Activated naive CD4-positive, alpha-beta T cell treated with anti-CD3 and anti-CD28 coated beads for 36 hours (primary cell): Measurements from ENCODE around the gene ARID5A. TPM values are rescaled to one million over a fixed set of nuclear protein-coding genes. Genes with fewer than 3 reads are reported as not detected.
A peak's percentile ranks its signal among the peaks of the same experiment; 100 is the strongest.
"Not testable (repeated sequence)": the region's sequence is repeated elsewhere in the genome, so short reads cannot be mapped to it uniquely, and the experiment has no call there.

Experiments
- CTCF ChIA-PET: fragments of 350-600 bp; sonication (Branson Sonifier 250); formaldehyde crosslinking; loops from one replicate; lab custom pipeline; 2021; ENCODE audit warnings: antibody characterized with exemption; lab: Charles Lee
- DNase-seq: peaks from one replicate; pipeline ENCODE4 v3.0.0-alpha.2; 2020
- H3K27ac Mint-ChIP-seq: one replicate; pipeline ENCODE4 v1.8.0; 2021; ENCODE audit warnings: mild to moderate bottlenecking, mixed read lengths
- H3K27me3 Mint-ChIP-seq: one replicate; pipeline ENCODE4 v1.8.0; 2021; ENCODE audit warnings: low read depth, mixed read lengths
- H3K36me3 Mint-ChIP-seq: one replicate; pipeline ENCODE4 v1.8.0; 2021; ENCODE audit warnings: low read depth, mixed read lengths
- H3K4me1 Mint-ChIP-seq: one replicate; pipeline ENCODE4 v1.8.0; 2021; ENCODE audit warnings: low read depth, mixed read lengths
- H3K4me3 Mint-ChIP-seq: one replicate; pipeline ENCODE4 v1.8.0; 2021; ENCODE audit warnings: mild to moderate bottlenecking, moderate library complexity, mixed read lengths
- H3K9me3 Mint-ChIP-seq: one replicate; pipeline ENCODE4 v1.8.0; 2021; ENCODE audit warnings: mixed read lengths
- intact Hi-C: fragments of 100-400 bp; cut with micrococcal nuclease; formaldehyde crosslinking; loops from one replicate; pipeline ENCODE4 v1.15.1; 2023
- total RNA-seq, 2 experiments: library from RNA; stranded (reverse); gene quantifications; one replicate each; pipeline ENCODE4 v1.2.3, GENCODE V29; 2021

ARID5A gene
- 100 to 1,000 TPM; 349 to 351 TPM for total RNA-seq

- Mint-ChIP-seq H3K4me3 (peak within 1 kb of the TSS; percentile 96), H3K4me1 (peaks cover 60% of the 10 kb centered on the region), H3K9me3 (no peaks in the 10 kb centered on the region), H3K36me3 (peaks cover 42% of the 10 kb centered on the region), H3K27ac (peak within 1 kb of the TSS; percentile 99), H3K27me3 (no peaks in the 10 kb centered on the region)
- CTCF ChIA-PET = interaction anchor here (1.0 to 9.3 kb wide), 4 partner anchors 8 to 215 kb away, joined by 3 to 71 read pairs (median 30); no protein-coding TSS in a partner anchor
- intact Hi-C loops = loop anchor here (1.0 to 5.0 kb wide), 7 partner anchors 8 to 426 kb away; partner anchors contain the start of genes CIAO1, CNNM4, KANSL3 and STARD7
- peak; percentile 96 for DNase-seq
Observed at GRCh38 chr2:96536445-96537065, at the start of gene ARID5A. Gene ARID5A (plus strand): TSS chr2:96536752. CDS start chr2:96536827, 75 bp downstream.

- CTCF ChIA-PET = interaction anchor here (2.9 kb wide), 1 partner anchor 18 kb away, joined by 10 read pairs; no protein-coding TSS in a partner anchor
- Mint-ChIP-seq H3K36me3 (peaks cover 16% of the 10 kb centered on the region), H3K27me3 (no peaks in the 10 kb centered on the region), H3K4me3 (no peak overlapping the region), H3K9me3 (peaks cover 6% of the 10 kb centered on the region), H3K4me1 (peaks cover 62% of the 10 kb centered on the region), H3K27ac (no peak overlapping the region)
- intact Hi-C loops = loop anchor here (5.0 kb wide), 3 partner anchors 152 to 222 kb away; partner anchors contain the start of genes CIAO1, NCAPH, SNRNP200 and TMEM127
- no peak for DNase-seq
Observed at GRCh38 chr2:96489261-96489660, 47.3 kb upstream of the ARID5A start.

- Mint-ChIP-seq H3K27ac (no peak overlapping the region), H3K4me1 (peaks cover 61% of the 10 kb centered on the region), H3K27me3 (no peaks in the 10 kb centered on the region), H3K4me3 (no peak overlapping the region), H3K36me3 (peaks cover 17% of the 10 kb centered on the region), H3K9me3 (peaks cover 9% of the 10 kb centered on the region)
- intact Hi-C loops = loop anchor here (5.0 kb wide), 3 partner anchors 152 to 222 kb away; partner anchors contain the start of genes CIAO1, NCAPH, SNRNP200 and TMEM127
- CTCF ChIA-PET = interaction anchor here (1.4 to 2.9 kb wide), 2 partner anchors 18 to 64 kb away, joined by 3 to 10 read pairs; no protein-coding TSS in a partner anchor
- DNase-seq = no peak
Observed at GRCh38 chr2:96489663-96490062, 46.9 kb upstream of the ARID5A start.

GRCh38 chr2:96491860-96492497 lies 44.6 kb upstream of the ARID5A start:
- H3K36me3 Mint-ChIP-seq = peaks cover 10% of the 10 kb centered on the region
- CTCF ChIA-PET = interaction anchor here (1.2 to 1.3 kb wide), 2 partner anchors 36 to 48 kb away, joined by 3 read pairs; no protein-coding TSS in a partner anchor
- H3K4me3 Mint-ChIP-seq = no peak overlapping the region
- H3K4me1 Mint-ChIP-seq = peaks cover 57% of the 10 kb centered on the region
- DNase-seq = no peak
- peaks cover 18% of the 10 kb centered on the region for H3K9me3 Mint-ChIP-seq
- H3K27me3 Mint-ChIP-seq = no peaks in the 10 kb centered on the region
- intact Hi-C loops = no loop called here
- peak overlapping the region; percentile 1 for H3K27ac Mint-ChIP-seq

GRCh38 chr2:96493072-96493471 lies 43.5 kb upstream of the ARID5A start:
- Mint-ChIP-seq H3K4me3 (no peak overlapping the region), H3K4me1 (peaks cover 50% of the 10 kb centered on the region), H3K9me3 (peaks cover 18% of the 10 kb centered on the region), H3K36me3 (peaks cover 6% of the 10 kb centered on the region), H3K27me3 (no peaks in the 10 kb centered on the region), H3K27ac (no peak overlapping the region)
- DNase-seq = no peak
- intact Hi-C loops = no loop called here
- CTCF ChIA-PET = interaction anchor here (1.2 to 1.6 kb wide), 3 partner anchors 14 to 47 kb away, joined by 3 read pairs; no protein-coding TSS in a partner anchor

- DNase-seq = no peak
- intact Hi-C loops = no loop called here
- Mint-ChIP-seq H3K4me1 (peaks cover 43% of the 10 kb centered on the region), H3K27me3 (no peaks in the 10 kb centered on the region), H3K4me3 (no peak overlapping the region), H3K36me3 (peaks cover 4% of the 10 kb centered on the region), H3K27ac (no peak overlapping the region), H3K9me3 (peaks cover 18% of the 10 kb centered on the region)
- CTCF ChIA-PET = interaction anchor here (1.6 to 2.5 kb wide), 2 partner anchors 13 to 87 kb away, joined by 3 to 11 read pairs; no protein-coding TSS in a partner anchor
Observed at GRCh38 chr2:96494188-96494587, 42.4 kb upstream of the ARID5A start.

- intact Hi-C loops = loop anchor here (1.0 kb wide), 1 partner anchor 10 kb away; no protein-coding TSS in a partner anchor
- no peak for DNase-seq
- CTCF ChIA-PET = interaction anchor here (0.6 to 2.6 kb wide), 6 partner anchors 11 to 226 kb away, joined by 3 to 12 read pairs (median 4); no protein-coding TSS in a partner anchor
Observed at GRCh38 chr2:96495982-96496629, 40.4 kb upstream of the ARID5A start.

GRCh38 chr2:96498021-96498431 lies 38.5 kb upstream of the ARID5A start:
- Mint-ChIP-seq H3K27me3 (no peaks in the 10 kb centered on the region), H3K4me3 (no peak overlapping the region), H3K36me3 (peaks cover 4% of the 10 kb centered on the region), H3K9me3 (peaks cover 16% of the 10 kb centered on the region), H3K27ac (no peak overlapping the region), H3K4me1 (peaks cover 31% of the 10 kb centered on the region)
- CTCF ChIA-PET = interaction anchor here (0.6 kb wide), 1 partner anchor 726 kb away, joined by 3 read pairs; no protein-coding TSS in a partner anchor
- DNase-seq = no peak
- intact Hi-C loops = no loop called here

More at GRCh38 chr2:96495982-96496629, 40.4 kb upstream of the ARID5A start:
- Mint-ChIP-seq H3K27ac (peak overlapping the region; percentile 46), H3K36me3 (peaks cover 4% of the 10 kb centered on the region), H3K4me3 (no peak overlapping the region), H3K9me3 (peaks cover 16% of the 10 kb centered on the region), H3K4me1 (peaks cover 34% of the 10 kb centered on the region), H3K27me3 (no peaks in the 10 kb centered on the region)

GRCh38 chr2:96498611-96499010 lies 37.9 kb upstream of the ARID5A start:
- H3K4me3 Mint-ChIP-seq, H3K36me3 Mint-ChIP-seq, intact Hi-C loops, H3K27ac Mint-ChIP-seq, DNase-seq, H3K27me3 Mint-ChIP-seq: not testable (repeated sequence)
- CTCF ChIA-PET = interaction anchor here (0.6 kb wide), 2 partner anchors 42 to 725 kb away, joined by 3 read pairs; no protein-coding TSS in a partner anchor
- Mint-ChIP-seq H3K4me1 (peaks cover 30% of the 10 kb centered on the region), H3K9me3 (peaks cover 16% of the 10 kb centered on the region)

- intact Hi-C loops = no loop called here
- H3K4me1 Mint-ChIP-seq = peaks cover 29% of the 10 kb centered on the region
- H3K9me3 Mint-ChIP-seq = peaks cover 12% of the 10 kb centered on the region
- no peak overlapping the region for H3K4me3 Mint-ChIP-seq
- peaks cover 2% of the 10 kb centered on the region for H3K36me3 Mint-ChIP-seq
- CTCF ChIA-PET = no interaction called here
- peak overlapping the region; percentile 19 for H3K27ac Mint-ChIP-seq
- DNase-seq = no peak
- H3K27me3 Mint-ChIP-seq = no peaks in the 10 kb centered on the region
Observed at GRCh38 chr2:96499061-96499960, 37.2 kb upstream of the ARID5A start.
